ENCODE data around the gene DCST1. TPM values are rescaled to one million over a fixed set of nuclear protein-coding genes. Genes with fewer than 3 reads are reported as not detected.

The DCST1 gene
- total and polyA plus RNA-seq, 2 of the 8 experiments (the other 6 are each of a cell fraction or from before 2014, with no cell fraction given) = not detected

DNA sequence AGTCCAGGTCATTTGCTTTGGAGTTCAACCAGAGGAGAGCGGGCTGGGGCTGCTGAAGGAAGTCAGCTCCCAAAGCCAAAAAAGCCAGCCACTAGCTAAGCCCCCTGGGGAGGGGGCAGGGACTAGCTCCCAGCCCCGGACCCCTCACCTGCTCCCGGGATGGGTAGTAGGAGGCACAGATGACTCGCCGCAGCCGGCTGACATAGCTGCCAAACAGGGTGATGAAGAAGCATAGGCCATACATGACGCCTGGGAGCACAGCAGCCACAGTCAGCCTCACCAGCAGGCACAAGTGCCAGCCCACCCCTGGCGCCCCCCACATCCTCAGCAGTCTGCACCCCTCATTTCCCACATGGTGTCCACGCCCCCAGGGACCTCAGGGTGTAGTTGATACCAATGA lies 7.5 kb upstream of the DCST1 start (continued):
- TF ChIP-seq CHD7 (IDR thresholded peaks at IDR 0.05; ENCODE audit: insufficient replicate concordance, low read length) = no peak
- TF ChIP-seq SAP30 (IDR thresholded peaks at IDR 0.05; ENCODE audit: insufficient read depth, insufficient replicate concordance, low read length) = no peak
- TF ChIP-seq POU5F1 (IDR thresholded peaks at IDR 0.05; ENCODE audit: low read depth, low read length) = no peak
- TF ChIP-seq GABPA (IDR thresholded peaks at IDR 0.05; ENCODE audit: borderline replicate concordance, insufficient read depth, low read length) = no peak
- TF ChIP-seq CTBP2 (IDR thresholded peaks at IDR 0.05; ENCODE audit: borderline replicate concordance, insufficient read depth, insufficient read length, low read length) = no peak
- TF ChIP-seq RBBP5 (IDR thresholded peaks at IDR 0.05; ENCODE audit: borderline replicate concordance, low read depth, low read length) = no peak
- TF ChIP-seq RAD21 (IDR thresholded peaks at IDR 0.05 in 1 of 2, conservative IDR thresholded peaks at IDR 0.05 in 1 of 2; ENCODE audit: low read depth in 2 of 2, low read length in 2 of 2) = no peak
- TF ChIP-seq GTF2F1 (IDR thresholded peaks at IDR 0.05; ENCODE audit: borderline replicate concordance, low read depth, low read length) = no peak
- TF ChIP-seq PHF8 (conservative IDR thresholded peaks at IDR 0.05; ENCODE audit: low read depth, low read length) = no peak
- TF ChIP-seq CBX5 (IDR thresholded peaks at IDR 0.05; ENCODE audit: low read depth, low read length) = no peak
